ENCODE data around the gene AMER2. TPM values are rescaled to one million over a fixed set of nuclear protein-coding genes. Genes with fewer than 3 reads are reported as not detected.

AMER2 gene
- total and polyA plus RNA-seq, 2 experiments from 2014 or later, result 0.31 to 0.76 TPM

GRCh38 chr13:25169951-25170553 lies 2.0 kb downstream of the AMER2 start:
- no peaks in the 10 kb centered on the region for H4K20me1 ChIP-seq (replicated peaks; ENCODE audit: insufficient read depth)
- Mint-ChIP-seq H3K36me3 (ENCODE audit: low read depth) (no peaks in the 10 kb centered on the region; the same call in 2 of the 3 replicates), H3K9me3 (peaks cover 9% of the 10 kb centered on the region; the same call in 1 of the 3 replicates), H3K4me1 (peaks cover 29% of the 10 kb centered on the region), H3K27me3 (ENCODE audit: insufficient read depth, low read depth, poor library complexity) (peaks cover 46% of the 10 kb centered on the region), H3K27ac (no peak overlapping the region), H3K4me3 (peak overlapping the region; percentile 70)
- peak overlapping the region; percentile 89 for H3K4me2 ChIP-seq
- H3K36me3 ChIP-seq (ENCODE audit: insufficient read depth), result no peaks in the 10 kb centered on the region; the same call in 1 of the 2 replicates
- H3K79me2 ChIP-seq (replicated peaks; ENCODE audit: insufficient read depth), result no peaks in the 10 kb centered on the region
- TF ChIP-seq NANOG (IDR thresholded peaks at IDR 0.05; ENCODE audit: borderline replicate concordance) (no peak), REST (IDR thresholded peaks at IDR 0.05; ENCODE audit: unreplicated experiment) (no peak), STAT1 (IDR thresholded peaks at IDR 0.05; ENCODE audit: unreplicated experiment) (no peak), POLR2AphosphoS5 (IDR thresholded peaks at IDR 0.05; ENCODE audit: low read depth) (no peak), EZH2 (IDR thresholded peaks at IDR 0.05; ENCODE audit: low read depth, unreplicated experiment) (peak; percentile 76)
- TF ChIP-seq, protein P1, sequence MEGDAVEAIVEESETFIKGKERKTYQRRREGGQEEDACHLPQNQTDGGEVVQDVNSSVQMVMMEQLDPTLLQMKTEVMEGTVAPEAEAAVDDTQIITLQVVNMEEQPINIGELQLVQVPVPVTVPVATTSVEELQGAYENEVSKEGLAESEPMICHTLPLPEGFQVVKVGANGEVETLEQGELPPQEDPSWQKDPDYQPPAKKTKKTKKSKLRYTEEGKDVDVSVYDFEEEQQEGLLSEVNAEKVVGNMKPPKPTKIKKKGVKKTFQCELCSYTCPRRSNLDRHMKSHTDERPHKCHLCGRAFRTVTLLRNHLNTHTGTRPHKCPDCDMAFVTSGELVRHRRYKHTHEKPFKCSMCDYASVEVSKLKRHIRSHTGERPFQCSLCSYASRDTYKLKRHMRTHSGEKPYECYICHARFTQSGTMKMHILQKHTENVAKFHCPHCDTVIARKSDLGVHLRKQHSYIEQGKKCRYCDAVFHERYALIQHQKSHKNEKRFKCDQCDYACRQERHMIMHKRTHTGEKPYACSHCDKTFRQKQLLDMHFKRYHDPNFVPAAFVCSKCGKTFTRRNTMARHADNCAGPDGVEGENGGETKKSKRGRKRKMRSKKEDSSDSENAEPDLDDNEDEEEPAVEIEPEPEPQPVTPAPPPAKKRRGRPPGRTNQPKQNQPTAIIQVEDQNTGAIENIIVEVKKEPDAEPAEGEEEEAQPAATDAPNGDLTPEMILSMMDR (conservative IDR thresholded peaks at IDR 0.05; ENCODE audit: low read depth in 2 of 2), result no peak
- peaks cover 39% of the 10 kb centered on the region for H3K4me1 ChIP-seq (ENCODE audit: insufficient read depth)
- H3K27me3 ChIP-seq (ENCODE audit: insufficient read depth), result peaks cover 57% of the 10 kb centered on the region
- no peaks in the 10 kb centered on the region for H3F3A ChIP-seq (replicated peaks; ENCODE audit: low read depth)
- no peak overlapping the region for H3K27ac ChIP-seq (ENCODE audit: low read depth)
- H3K9me2 ChIP-seq (ENCODE audit: insufficient read depth), result no peaks in the 10 kb centered on the region
- DNase-seq (ENCODE audit: low spot score) (no peak), ATAC-seq (no peak)
- peak overlapping the region; percentile 86 for H2AFZ ChIP-seq
- peak overlapping the region; percentile 75 for H3K4me3 ChIP-seq

DNA sequence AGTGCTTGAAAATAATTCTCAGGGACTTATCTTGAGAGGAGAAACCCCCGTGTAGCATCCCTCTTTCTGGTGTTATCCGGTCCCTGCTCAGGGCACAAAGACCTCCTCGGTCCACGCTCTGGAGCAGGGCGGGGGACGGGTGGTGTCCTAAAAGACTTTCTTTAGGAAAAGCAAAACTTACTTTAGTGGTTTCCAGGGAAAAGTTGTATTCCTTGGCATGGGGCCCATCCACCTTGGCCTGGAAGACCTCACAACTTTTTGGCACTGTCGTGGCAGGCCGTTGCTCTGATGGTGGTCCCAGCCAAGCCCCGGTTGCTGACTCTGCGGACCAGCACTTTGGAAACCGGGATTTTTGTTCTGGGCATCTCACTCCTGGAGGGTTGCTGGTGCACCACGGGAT lies 2.7 kb downstream of the AMER2 start:
- DNase-seq (ENCODE audit: low spot score) (no peak), ATAC-seq (no peak)
- H3K4me3 Mint-ChIP-seq, result no peak overlapping the region
- Histone ChIP-seq H3K4me3 (no peak overlapping the region), H3K27me3 (ENCODE audit: insufficient read depth) (peaks cover 56% of the 10 kb centered on the region), H3K9me2 (ENCODE audit: insufficient read depth) (no peaks in the 10 kb centered on the region), H3K27ac (ENCODE audit: low read depth) (no peak overlapping the region), H3K4me1 (ENCODE audit: insufficient read depth) (peaks cover 39% of the 10 kb centered on the region), H3F3A (replicated peaks; ENCODE audit: low read depth) (no peaks in the 10 kb centered on the region), H3K79me2 (replicated peaks; ENCODE audit: insufficient read depth) (no peaks in the 10 kb centered on the region), H2AFZ (no peak overlapping the region), H3K36me3 (ENCODE audit: insufficient read depth) (no peaks in the 10 kb centered on the region; the same call in 1 of the 2 replicates), H3K4me2 (no peak overlapping the region), H4K20me1 (replicated peaks; ENCODE audit: insufficient read depth) (no peaks in the 10 kb centered on the region)
- peaks cover 9% of the 10 kb centered on the region; the same call in 1 of the 3 replicates for H3K9me3 Mint-ChIP-seq
- H3K27ac Mint-ChIP-seq, result no peak overlapping the region
- H3K27me3 Mint-ChIP-seq (ENCODE audit: insufficient read depth, low read depth, poor library complexity), result peaks cover 46% of the 10 kb centered on the region
- no peaks in the 10 kb centered on the region; the same call in 2 of the 3 replicates for H3K36me3 Mint-ChIP-seq (ENCODE audit: low read depth)
- H3K4me1 Mint-ChIP-seq, result peaks cover 30% of the 10 kb centered on the region
- no peak for TF ChIP-seq EZH2phosphoT487 (IDR thresholded peaks at IDR 0.05; ENCODE audit: unreplicated experiment)
- no peak for TF ChIP-seq ZNF331 (CRISPR knock-in tag; IDR thresholded peaks at IDR 0.05; ENCODE audit: low read depth)
- TF ChIP-seq REST (IDR thresholded peaks at IDR 0.05; ENCODE audit: unreplicated experiment), result no peak
- no peak for TF ChIP-seq EZH2 (IDR thresholded peaks at IDR 0.05; ENCODE audit: low read depth, unreplicated experiment)
- no peak for TF ChIP-seq CREB1 (CRISPR knock-in tag; IDR thresholded peaks at IDR 0.05; ENCODE audit: low read depth)
- no peak for TF ChIP-seq ZNF114 (CRISPR knock-in tag; IDR thresholded peaks at IDR 0.05)

Data from GM23338 (cell line).